WI38 (cell line): ENCODE measurements around the gene ABCA7.
A peak's percentile ranks its signal among the peaks of the same experiment; 100 is the strongest.

ENCODE experiments used
- H3K4me3 ChIP-seq: 2 replicates; pipeline ENCODE4 v1.5.1; 2011; ENCODE audit warnings: low read depth, mild to moderate bottlenecking, control low read depth, low read length
- CTCF ChIP-seq: IDR thresholded peaks from 2 replicates; pipeline ENCODE4 v1.5.1; 2012; ENCODE audit warnings: low read depth, mild to moderate bottlenecking, control low read depth, low read length

The ABCA7 gene

GRCh38 chr19:1004803-1005664 is 34.9 kb upstream of the ABCA7 start:
- no peak for TF ChIP-seq CTCF
- no peak overlapping the region for H3K4me3 ChIP-seq

- H3K4me3 ChIP-seq, result no peak overlapping the region
- TF ChIP-seq CTCF, result no peak
These were observed 33.1 kb upstream of the ABCA7 start for GRCh38 chr19:1006711-1007398.

- H3K4me3 ChIP-seq, result no peak overlapping the region
- no peak for TF ChIP-seq CTCF
These were observed 32.3 kb upstream of the ABCA7 start for GRCh38 chr19:1007399-1008251.

- peak overlapping the region; percentile 39 for H3K4me3 ChIP-seq
- no peak for TF ChIP-seq CTCF
These were observed 31.5 kb upstream of the ABCA7 start for GRCh38 chr19:1008268-1009040.

- no peak for TF ChIP-seq CTCF
- H3K4me3 ChIP-seq, result peak overlapping the region; percentile 39
These were observed 30.6 kb upstream of the ABCA7 start for GRCh38 chr19:1009041-1009980.
